ENCODE results near the gene PLXND1.

Gene PLXND1

GRCh38 chr3:129533406-129533805 is 73.1 kb downstream of the PLXND1 start:
- Histone ChIP-seq H3K27me3 (ENCODE audit: insufficient read depth, poor library complexity, severe bottlenecking) (no peaks in the 10 kb centered on the region), H3K27ac (replicated peaks) (no peak overlapping the region), H3K4me3 (replicated peaks; ENCODE audit: insufficient read depth, low read length) (no peak overlapping the region)
- TF ChIP-seq CTCF (IDR thresholded peaks at IDR 0.05; ENCODE audit: insufficient read depth, low read length), result no peak
- no peak for TF ChIP-seq SPI1 (IDR thresholded peaks at IDR 0.05; ENCODE audit: borderline replicate concordance, low read depth)
- TF ChIP-seq GABPA (IDR thresholded peaks at IDR 0.05; ENCODE audit: low read depth), result no peak
- TF ChIP-seq POLR2AphosphoS5 (IDR thresholded peaks at IDR 0.05; ENCODE audit: low read depth), result no peak
- no peak for TF ChIP-seq REST (IDR thresholded peaks at IDR 0.05; ENCODE audit: insufficient replicate concordance, low read depth)
- DNase-seq (ENCODE audit: low read depth in 1 of 2, low spot score in 1 of 2), result no peak

GRCh38 chr3:129532261-129532660 is 74.2 kb downstream of the PLXND1 start:
- TF ChIP-seq CTCF (IDR thresholded peaks at IDR 0.05; ENCODE audit: insufficient read depth, low read length) (no peak), GABPA (IDR thresholded peaks at IDR 0.05; ENCODE audit: low read depth) (no peak), POLR2AphosphoS5 (IDR thresholded peaks at IDR 0.05; ENCODE audit: low read depth) (no peak), REST (IDR thresholded peaks at IDR 0.05; ENCODE audit: insufficient replicate concordance, low read depth) (no peak), SPI1 (IDR thresholded peaks at IDR 0.05; ENCODE audit: borderline replicate concordance, low read depth) (no peak)

GRCh38 chr3:129531699-129532098 is 74.8 kb downstream of the PLXND1 start:
- no peak for TF ChIP-seq GABPA (IDR thresholded peaks at IDR 0.05; ENCODE audit: low read depth)
- no peak for TF ChIP-seq SPI1 (IDR thresholded peaks at IDR 0.05; ENCODE audit: borderline replicate concordance, low read depth)
- TF ChIP-seq CTCF (IDR thresholded peaks at IDR 0.05; ENCODE audit: insufficient read depth, low read length), result no peak
- TF ChIP-seq REST (IDR thresholded peaks at IDR 0.05; ENCODE audit: insufficient replicate concordance, low read depth), result no peak
- TF ChIP-seq POLR2AphosphoS5 (IDR thresholded peaks at IDR 0.05; ENCODE audit: low read depth), result no peak
- Histone ChIP-seq H3K4me3 (replicated peaks; ENCODE audit: insufficient read depth, low read length) (no peak overlapping the region), H3K27ac (replicated peaks) (no peak overlapping the region), H3K27me3 (ENCODE audit: insufficient read depth, poor library complexity, severe bottlenecking) (no peaks in the 10 kb centered on the region)
- DNase-seq (ENCODE audit: low read depth in 1 of 2, low spot score in 1 of 2), result no peak

More at GRCh38 chr3:129532261-129532660, 74.2 kb downstream of the PLXND1 start:
- DNase-seq (ENCODE audit: low read depth in 1 of 2, low spot score in 1 of 2), result no peak
- H3K27me3 ChIP-seq (ENCODE audit: insufficient read depth, poor library complexity, severe bottlenecking), result no peaks in the 10 kb centered on the region
- H3K27ac ChIP-seq (replicated peaks), result no peak overlapping the region
- H3K4me3 ChIP-seq (replicated peaks; ENCODE audit: insufficient read depth, low read length), result no peak overlapping the region
